Ishikawa (cell line): ENCODE results near the gene LRRC49.

Source experiments
- CEBPB ChIP-seq: IDR thresholded peaks from 2 replicates; pipeline ENCODE4 v1.6.1; 2012
- CREB1 ChIP-seq: IDR thresholded peaks from 2 replicates; pipeline ENCODE4 v1.6.1; 2012; ENCODE audit warnings: low read depth
- EGR1 ChIP-seq: IDR thresholded peaks from 2 replicates; pipeline ENCODE4 v1.6.1; 2012
- EP300 ChIP-seq: IDR thresholded peaks from 2 replicates; pipeline ENCODE4 v1.6.1; 2012; ENCODE audit warnings: borderline replicate concordance
- MAX ChIP-seq: IDR thresholded peaks from 2 replicates; pipeline ENCODE4 v1.6.1; 2012
- NFIC ChIP-seq: IDR thresholded peaks from 2 replicates; pipeline ENCODE4 v1.6.1; 2012
- RAD21 ChIP-seq: IDR thresholded peaks from 2 replicates; pipeline ENCODE4 v1.6.1; 2012; ENCODE audit warnings: low read depth
- TAF1 ChIP-seq: IDR thresholded peaks from 2 replicates; pipeline ENCODE4 v1.6.1; 2012; ENCODE audit warnings: low read depth, mild to moderate bottlenecking
- TCF12 ChIP-seq: IDR thresholded peaks from 2 replicates; pipeline ENCODE4 v1.6.1; 2012; ENCODE audit warnings: low read depth
- TEAD4 ChIP-seq: IDR thresholded peaks from 2 replicates; pipeline ENCODE4 v1.6.1; 2012
- YY1 ChIP-seq: IDR thresholded peaks from 2 replicates; pipeline ENCODE4 v1.6.1; 2012; ENCODE audit warnings: low read depth
- ZBTB7A ChIP-seq: IDR thresholded peaks from 2 replicates; pipeline ENCODE4 v1.6.1; 2012; ENCODE audit warnings: low read depth
- TF ChIP-seq, protein P1 (sequence below): IDR thresholded peaks from 2 replicates; pipeline ENCODE4 v1.6.1; 2012
- TF ChIP-seq, protein P2 (sequence below): IDR thresholded peaks from 2 replicates; pipeline ENCODE4 v1.6.1; 2012; ENCODE audit warnings: low read depth, mild to moderate bottlenecking

GRCh38 chr15:70956201-70956995, 63.8 kb downstream of the LRRC49 start:
- TF ChIP-seq, protein P1, sequence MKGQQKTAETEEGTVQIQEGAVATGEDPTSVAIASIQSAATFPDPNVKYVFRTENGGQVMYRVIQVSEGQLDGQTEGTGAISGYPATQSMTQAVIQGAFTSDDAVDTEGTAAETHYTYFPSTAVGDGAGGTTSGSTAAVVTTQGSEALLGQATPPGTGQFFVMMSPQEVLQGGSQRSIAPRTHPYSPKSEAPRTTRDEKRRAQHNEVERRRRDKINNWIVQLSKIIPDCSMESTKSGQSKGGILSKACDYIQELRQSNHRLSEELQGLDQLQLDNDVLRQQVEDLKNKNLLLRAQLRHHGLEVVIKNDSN = no peak
- TF ChIP-seq MAX (no peak), TAF1 (no peak), EGR1 (no peak), EP300 (no peak), CREB1 (no peak), ZBTB7A (no peak), CEBPB (no peak), TEAD4 (no peak), NFIC (no peak), TCF12 (no peak), YY1 (no peak), RAD21 (no peak)
- TF ChIP-seq, protein P2, sequence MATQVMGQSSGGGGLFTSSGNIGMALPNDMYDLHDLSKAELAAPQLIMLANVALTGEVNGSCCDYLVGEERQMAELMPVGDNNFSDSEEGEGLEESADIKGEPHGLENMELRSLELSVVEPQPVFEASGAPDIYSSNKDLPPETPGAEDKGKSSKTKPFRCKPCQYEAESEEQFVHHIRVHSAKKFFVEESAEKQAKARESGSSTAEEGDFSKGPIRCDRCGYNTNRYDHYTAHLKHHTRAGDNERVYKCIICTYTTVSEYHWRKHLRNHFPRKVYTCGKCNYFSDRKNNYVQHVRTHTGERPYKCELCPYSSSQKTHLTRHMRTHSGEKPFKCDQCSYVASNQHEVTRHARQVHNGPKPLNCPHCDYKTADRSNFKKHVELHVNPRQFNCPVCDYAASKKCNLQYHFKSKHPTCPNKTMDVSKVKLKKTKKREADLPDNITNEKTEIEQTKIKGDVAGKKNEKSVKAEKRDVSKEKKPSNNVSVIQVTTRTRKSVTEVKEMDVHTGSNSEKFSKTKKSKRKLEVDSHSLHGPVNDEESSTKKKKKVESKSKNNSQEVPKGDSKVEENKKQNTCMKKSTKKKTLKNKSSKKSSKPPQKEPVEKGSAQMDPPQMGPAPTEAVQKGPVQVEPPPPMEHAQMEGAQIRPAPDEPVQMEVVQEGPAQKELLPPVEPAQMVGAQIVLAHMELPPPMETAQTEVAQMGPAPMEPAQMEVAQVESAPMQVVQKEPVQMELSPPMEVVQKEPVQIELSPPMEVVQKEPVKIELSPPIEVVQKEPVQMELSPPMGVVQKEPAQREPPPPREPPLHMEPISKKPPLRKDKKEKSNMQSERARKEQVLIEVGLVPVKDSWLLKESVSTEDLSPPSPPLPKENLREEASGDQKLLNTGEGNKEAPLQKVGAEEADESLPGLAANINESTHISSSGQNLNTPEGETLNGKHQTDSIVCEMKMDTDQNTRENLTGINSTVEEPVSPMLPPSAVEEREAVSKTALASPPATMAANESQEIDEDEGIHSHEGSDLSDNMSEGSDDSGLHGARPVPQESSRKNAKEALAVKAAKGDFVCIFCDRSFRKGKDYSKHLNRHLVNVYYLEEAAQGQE = no peak
